OCI-LY1 (cell line): ENCODE data around the gene ZNF208.

Experiments used
- EZH2 ChIP-seq: fragments of 200-600 bp; sonication (generic), shearing (Covaris generic); IDR thresholded peaks from 2 replicates; pipeline ENCODE4 v1.8.0; 2017; ENCODE audit warnings: borderline replicate concordance, mixed run types, mild to moderate bottlenecking, antibody characterized with exemption, low read length, moderate library complexity, mixed read lengths
- TF ChIP-seq, protein P1 (sequence below): fragments of 200-600 bp; sonication (generic), shearing (Covaris generic); IDR thresholded peaks from 2 replicates; pipeline ENCODE4 v1.5.1; 2017; ENCODE audit warnings: mild to moderate bottlenecking, antibody characterized with exemption, low read length, moderate library complexity, mixed read lengths

DNA sequence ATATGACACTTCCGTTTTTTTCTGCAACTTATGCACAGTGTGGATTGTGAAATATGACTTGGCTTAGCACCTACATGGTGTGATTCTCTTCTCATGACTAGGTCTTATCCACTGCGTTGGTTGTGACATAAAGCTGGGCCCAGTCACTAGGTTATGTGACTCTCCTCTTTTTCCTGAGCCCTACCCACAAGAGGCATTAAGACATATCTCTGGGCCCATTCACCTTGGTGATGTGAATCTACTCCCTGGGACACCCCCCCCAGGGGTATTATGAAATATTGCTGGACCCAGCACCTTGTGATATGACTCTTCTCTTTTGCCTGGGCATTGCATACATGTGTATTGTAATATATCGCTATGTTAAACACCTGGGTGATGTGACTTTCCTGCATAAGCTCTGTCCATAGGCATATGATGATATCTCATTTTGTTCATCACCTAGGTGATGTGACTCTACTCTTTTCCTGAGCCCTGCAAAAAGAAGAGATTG, 89.0 kb downstream of the ZNF208 start:
- TF ChIP-seq, protein P1, sequence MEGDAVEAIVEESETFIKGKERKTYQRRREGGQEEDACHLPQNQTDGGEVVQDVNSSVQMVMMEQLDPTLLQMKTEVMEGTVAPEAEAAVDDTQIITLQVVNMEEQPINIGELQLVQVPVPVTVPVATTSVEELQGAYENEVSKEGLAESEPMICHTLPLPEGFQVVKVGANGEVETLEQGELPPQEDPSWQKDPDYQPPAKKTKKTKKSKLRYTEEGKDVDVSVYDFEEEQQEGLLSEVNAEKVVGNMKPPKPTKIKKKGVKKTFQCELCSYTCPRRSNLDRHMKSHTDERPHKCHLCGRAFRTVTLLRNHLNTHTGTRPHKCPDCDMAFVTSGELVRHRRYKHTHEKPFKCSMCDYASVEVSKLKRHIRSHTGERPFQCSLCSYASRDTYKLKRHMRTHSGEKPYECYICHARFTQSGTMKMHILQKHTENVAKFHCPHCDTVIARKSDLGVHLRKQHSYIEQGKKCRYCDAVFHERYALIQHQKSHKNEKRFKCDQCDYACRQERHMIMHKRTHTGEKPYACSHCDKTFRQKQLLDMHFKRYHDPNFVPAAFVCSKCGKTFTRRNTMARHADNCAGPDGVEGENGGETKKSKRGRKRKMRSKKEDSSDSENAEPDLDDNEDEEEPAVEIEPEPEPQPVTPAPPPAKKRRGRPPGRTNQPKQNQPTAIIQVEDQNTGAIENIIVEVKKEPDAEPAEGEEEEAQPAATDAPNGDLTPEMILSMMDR = no peak
- TF ChIP-seq EZH2 = no peak
